Fibroblast of skin of abdomen (primary cell): ENCODE results near the gene RFESD.
"Not testable (repeated sequence)": the region's sequence is repeated elsewhere in the genome, so short reads cannot be mapped to it uniquely, and the experiment has no call there.

ENCODE experiments used
- DNase-seq: peaks from one replicate; pipeline ENCODE4 v3.0.0-alpha.2; 2013

RFESD gene

GRCh38 chr5:95628933-95629332 lies 17.6 kb upstream of the RFESD start:
- DNase-seq, result no peak

- DNase-seq, result no peak
Measured at GRCh38 chr5:95630394-95630917, 16.1 kb upstream of the RFESD start.

- DNase-seq, result peak; percentile 73
Measured at GRCh38 chr5:95631255-95631958, 15.2 kb upstream of the RFESD start.

GRCh38 chr5:95631991-95632675 lies 14.4 kb upstream of the RFESD start:
- peak; percentile 63 for DNase-seq

GRCh38 chr5:95632942-95633341 lies 13.6 kb upstream of the RFESD start:
- DNase-seq, result not testable (repeated sequence)

GRCh38 chr5:95633671-95634070 lies 12.9 kb upstream of the RFESD start:
- DNase-seq, result no peak

GRCh38 chr5:95634081-95634480 lies 12.5 kb upstream of the RFESD start:
- DNase-seq, result no peak

GRCh38 chr5:95638632-95639031 lies 7.9 kb upstream of the RFESD start:
- no peak for DNase-seq

GRCh38 chr5:95641741-95642220 lies 4.8 kb upstream of the RFESD start:
- no peak for DNase-seq

- no peak for DNase-seq
Measured at GRCh38 chr5:95643152-95643551, 3.4 kb upstream of the RFESD start.

GRCh38 chr5:95644351-95645042 lies 2.1 kb upstream of the RFESD start:
- peak; percentile 50 for DNase-seq

GRCh38 chr5:95646226-95646568 lies 380 bp upstream of the RFESD start:
- DNase-seq, result not testable (repeated sequence)

GRCh38 chr5:95647886-95648860 lies 1.6 kb downstream of the RFESD start:
- no peak for DNase-seq

- DNase-seq, result no peak
Measured at GRCh38 chr5:95649274-95649673, 2.7 kb downstream of the RFESD start.

GRCh38 chr5:95649842-95650620 lies 3.5 kb downstream of the RFESD start:
- no peak for DNase-seq

- DNase-seq, result no peak
Measured at GRCh38 chr5:95652849-95653248, 6.3 kb downstream of the RFESD start.

- no peak for DNase-seq
Measured at GRCh38 chr5:95654196-95654595, 7.6 kb downstream of the RFESD start.

GRCh38 chr5:95655575-95655974 lies 9.0 kb downstream of the RFESD start:
- no peak for DNase-seq

- DNase-seq, result no peak
Measured at GRCh38 chr5:95660060-95660459, 13.5 kb downstream of the RFESD start.

GRCh38 chr5:95662946-95663345 lies 16.4 kb downstream of the RFESD start:
- DNase-seq, result no peak

GRCh38 chr5:95664204-95664786 lies 17.7 kb downstream of the RFESD start:
- DNase-seq, result peak; percentile 31
